ENCODE data around the gene RNF138.

The RNF138 gene

DNA sequence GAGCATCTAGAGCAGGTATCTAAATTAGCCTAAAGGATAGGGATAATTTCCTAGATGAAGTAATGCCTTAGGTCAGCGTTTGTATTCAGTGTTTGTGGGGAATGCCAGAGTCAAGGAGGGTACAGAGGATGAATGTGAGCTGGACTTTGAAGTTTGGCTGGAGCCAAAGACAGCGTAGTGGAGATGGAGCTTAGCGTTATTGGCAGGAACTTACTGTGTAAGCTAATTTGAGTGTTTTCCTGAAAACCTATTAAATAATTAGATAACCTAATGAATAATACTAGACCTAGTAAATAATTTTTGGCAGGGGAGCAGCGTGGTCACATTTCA lies 4.2 kb downstream of the RNF138 start:
- TF ChIP-seq, protein P1, sequence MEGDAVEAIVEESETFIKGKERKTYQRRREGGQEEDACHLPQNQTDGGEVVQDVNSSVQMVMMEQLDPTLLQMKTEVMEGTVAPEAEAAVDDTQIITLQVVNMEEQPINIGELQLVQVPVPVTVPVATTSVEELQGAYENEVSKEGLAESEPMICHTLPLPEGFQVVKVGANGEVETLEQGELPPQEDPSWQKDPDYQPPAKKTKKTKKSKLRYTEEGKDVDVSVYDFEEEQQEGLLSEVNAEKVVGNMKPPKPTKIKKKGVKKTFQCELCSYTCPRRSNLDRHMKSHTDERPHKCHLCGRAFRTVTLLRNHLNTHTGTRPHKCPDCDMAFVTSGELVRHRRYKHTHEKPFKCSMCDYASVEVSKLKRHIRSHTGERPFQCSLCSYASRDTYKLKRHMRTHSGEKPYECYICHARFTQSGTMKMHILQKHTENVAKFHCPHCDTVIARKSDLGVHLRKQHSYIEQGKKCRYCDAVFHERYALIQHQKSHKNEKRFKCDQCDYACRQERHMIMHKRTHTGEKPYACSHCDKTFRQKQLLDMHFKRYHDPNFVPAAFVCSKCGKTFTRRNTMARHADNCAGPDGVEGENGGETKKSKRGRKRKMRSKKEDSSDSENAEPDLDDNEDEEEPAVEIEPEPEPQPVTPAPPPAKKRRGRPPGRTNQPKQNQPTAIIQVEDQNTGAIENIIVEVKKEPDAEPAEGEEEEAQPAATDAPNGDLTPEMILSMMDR (IDR thresholded peaks at IDR 0.05; ENCODE audit: borderline replicate concordance, insufficient read depth, low read depth, low read length), result no peak
- no peak overlapping the region for H3K4me3 ChIP-seq (ENCODE audit: low read depth, low read length)

DNA sequence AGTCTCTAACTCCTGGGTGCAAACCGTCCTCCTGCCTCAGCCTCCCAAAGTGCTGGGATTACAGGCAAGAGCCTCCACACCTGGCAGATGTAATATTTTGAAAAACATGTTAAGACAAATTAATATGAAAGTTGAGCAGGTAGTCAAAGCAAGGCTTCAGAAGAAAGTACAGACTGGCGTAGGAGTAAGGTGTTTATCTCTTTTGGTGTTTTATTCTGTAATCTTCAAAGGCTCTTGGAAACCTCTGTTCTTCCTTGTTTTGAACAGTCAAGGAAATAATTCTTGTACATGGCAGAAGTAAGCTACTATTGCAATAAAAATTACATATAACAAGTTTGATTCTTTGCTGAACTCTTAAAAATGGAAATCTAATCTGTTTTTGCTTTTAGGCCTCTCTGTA lies 5.3 kb downstream of the RNF138 start:
- TF ChIP-seq, protein P1 (IDR thresholded peaks at IDR 0.05; ENCODE audit: borderline replicate concordance, insufficient read depth, low read depth, low read length), result no peak
- H3K4me3 ChIP-seq (ENCODE audit: low read depth, low read length), result no peak overlapping the region

GRCh38 chr18:32104516-32104915 lies 12.8 kb downstream of the RNF138 start:
- no peak overlapping the region for H3K4me3 ChIP-seq (ENCODE audit: low read depth, low read length)
- TF ChIP-seq, protein P1 (IDR thresholded peaks at IDR 0.05; ENCODE audit: borderline replicate concordance, insufficient read depth, low read depth, low read length), result no peak

GRCh38 chr18:32110005-32110404 lies 18.3 kb downstream of the RNF138 start:
- no peak overlapping the region for H3K4me3 ChIP-seq (ENCODE audit: low read depth, low read length)
- TF ChIP-seq, protein P1 (IDR thresholded peaks at IDR 0.05; ENCODE audit: borderline replicate concordance, insufficient read depth, low read depth, low read length), result no peak

- TF ChIP-seq, protein P1 (IDR thresholded peaks at IDR 0.05; ENCODE audit: borderline replicate concordance, insufficient read depth, low read depth, low read length), result no peak
- H3K4me3 ChIP-seq (ENCODE audit: low read depth, low read length), result no peak overlapping the region
Measured at GRCh38 chr18:32111706-32112105, 20.0 kb downstream of the RNF138 start.

GRCh38 chr18:32112826-32113225 lies 21.2 kb downstream of the RNF138 start:
- TF ChIP-seq, protein P1 (IDR thresholded peaks at IDR 0.05; ENCODE audit: borderline replicate concordance, insufficient read depth, low read depth, low read length), result no peak

DNA sequence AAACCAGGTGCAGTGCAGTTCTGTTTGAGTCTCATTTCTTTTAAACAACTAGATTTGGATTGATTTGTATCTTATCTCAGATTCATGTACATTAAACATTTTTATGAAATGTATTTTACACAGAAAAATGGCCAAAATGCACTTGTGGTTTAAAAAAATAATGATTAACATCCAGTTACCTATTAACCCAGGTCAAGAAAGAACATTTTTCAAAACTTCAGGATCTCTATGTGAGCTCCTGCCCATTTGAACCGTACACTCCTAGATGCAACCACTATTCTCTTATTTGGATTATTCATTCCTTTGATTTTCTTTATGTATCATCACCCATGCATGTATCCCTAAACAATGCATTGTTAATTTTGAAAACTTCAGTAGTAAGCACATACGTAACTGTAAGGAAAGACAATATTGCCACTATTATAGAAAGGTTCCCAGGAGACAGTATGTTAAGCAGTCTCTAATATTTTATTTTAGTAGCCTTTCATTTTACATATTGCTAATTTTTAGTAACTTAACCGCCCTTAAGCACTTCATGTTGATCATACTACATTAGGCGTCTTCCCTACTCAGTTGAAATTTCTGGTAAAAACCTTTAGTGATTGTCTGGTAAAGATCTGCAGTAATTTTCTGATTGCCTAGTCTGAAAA lies 22.7 kb downstream of the RNF138 start:
- TF ChIP-seq, protein P1 (IDR thresholded peaks at IDR 0.05; ENCODE audit: borderline replicate concordance, insufficient read depth, low read depth, low read length), result no peak
- no peak overlapping the region for H3K4me3 ChIP-seq (ENCODE audit: low read depth, low read length)

More at GRCh38 chr18:32112826-32113225, 21.2 kb downstream of the RNF138 start:
- no peak overlapping the region for H3K4me3 ChIP-seq (ENCODE audit: low read depth, low read length)

Data from GM12875 (cell line).